Urothelium cell line (cell line): Measurements from ENCODE around the gene ATG2A.

ENCODE experiments used
- DNase-seq: peaks from one replicate; pipeline ENCODE4 v3.0.0; 2011; ENCODE audit warnings: low spot score, mixed read lengths
- FAIRE-seq: peaks from 2 replicates; lab custom pipeline; 2011; peaks lifted over from hg19 to GRCh38; lab: Jason Lieb, UNC

The ATG2A gene

GRCh38 chr11:64916775-64917662 is at the start of gene ATG2A:
TSS of gene ATG2A (minus strand) at chr11:64917209. CDS start at chr11:64917135, 74 bp downstream.
- peak; percentile 88 for FAIRE-seq

DNA sequence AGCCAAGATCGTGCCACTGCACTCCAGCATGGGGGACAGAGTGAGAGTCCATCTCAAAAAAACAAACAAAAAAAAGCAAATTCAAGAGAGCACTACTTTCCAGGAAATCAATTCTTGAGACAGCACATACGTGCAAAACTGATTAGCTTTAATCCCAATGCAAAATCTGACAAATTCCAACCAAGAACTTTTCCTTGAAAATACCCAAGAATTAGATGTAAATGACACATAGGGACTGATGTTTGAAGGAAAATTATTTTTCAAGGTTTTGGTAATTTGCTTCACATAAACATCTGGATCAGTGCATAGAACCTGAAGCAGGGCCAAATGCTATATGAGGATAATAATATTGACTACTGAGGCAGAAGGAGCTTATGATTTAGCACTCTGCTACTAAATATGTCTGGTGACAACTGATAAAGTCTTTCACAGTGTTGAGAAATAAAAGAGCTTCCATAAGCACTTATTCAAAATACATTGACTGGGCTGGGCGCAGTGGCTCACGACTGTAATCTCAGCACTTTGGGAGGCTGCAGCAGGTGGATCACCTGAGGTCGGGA is 46.1 kb upstream of the ATG2A start:
- FAIRE-seq (no peak), DNase-seq (no peak)

More at GRCh38 chr11:64916775-64917662, at the start of gene ATG2A:
- DNase-seq = peak; percentile 98

DNA sequence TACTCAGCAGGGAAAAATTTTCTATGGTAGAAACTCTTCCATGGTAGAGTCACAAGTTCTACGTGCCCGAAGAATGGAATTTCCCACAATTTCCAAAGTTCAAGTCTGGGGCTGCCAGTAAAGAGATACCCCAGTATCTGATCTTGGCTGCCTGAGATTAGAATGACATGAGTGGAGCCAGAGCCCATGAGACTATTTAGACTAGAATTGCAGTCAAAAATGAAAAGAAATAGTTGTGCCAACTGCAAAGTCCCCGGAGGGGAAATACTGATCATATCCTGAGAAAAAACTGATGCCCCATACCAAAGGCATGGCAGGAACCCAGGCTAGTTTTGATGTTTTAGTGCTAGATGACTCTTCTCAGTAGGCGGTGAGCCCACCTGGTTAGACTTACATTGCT is 43.7 kb upstream of the ATG2A start:
- no peak for DNase-seq
- no peak for FAIRE-seq

DNA sequence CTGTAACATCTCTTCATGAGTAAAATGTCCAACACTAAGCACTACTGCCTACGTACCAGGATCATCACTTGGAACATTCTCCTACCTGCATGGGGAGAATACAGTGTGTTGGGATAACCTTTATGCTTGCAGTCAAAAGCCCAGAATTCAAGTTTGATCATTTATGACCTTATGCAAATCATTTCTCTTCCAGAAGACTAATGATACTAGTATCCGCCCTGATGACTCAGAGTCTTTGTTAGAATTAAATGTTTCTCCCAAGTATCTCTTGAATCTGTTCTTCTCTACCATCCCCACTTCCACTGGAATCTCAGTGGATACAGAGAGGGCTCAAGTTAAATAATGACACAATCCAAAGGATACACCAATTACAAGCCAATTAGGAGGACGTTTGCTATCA is 42.5 kb upstream of the ATG2A start:
- DNase-seq = no peak

DNA sequence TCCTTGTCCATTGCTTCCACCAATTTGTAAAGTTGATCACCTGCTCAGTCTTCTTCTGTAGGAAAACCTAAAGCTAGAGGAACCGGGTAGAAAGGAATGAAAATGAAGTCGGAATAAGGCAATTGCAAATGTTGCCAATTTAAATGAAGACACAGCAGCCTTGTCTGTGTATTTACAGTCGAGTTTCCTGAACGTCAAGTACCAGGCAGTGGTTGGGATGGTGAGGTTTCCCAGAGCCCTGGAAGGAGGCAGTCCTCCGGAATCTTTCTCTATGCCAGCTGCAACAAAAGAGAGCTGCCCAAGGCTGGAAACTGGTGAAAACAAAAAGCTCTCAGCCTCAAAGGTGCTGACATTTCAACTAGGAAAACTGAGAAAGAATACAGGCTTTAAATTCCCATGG is 37.2 kb upstream of the ATG2A start:
- DNase-seq (no peak), FAIRE-seq (no peak)

More for the DNA sequence above, 42.5 kb upstream of the ATG2A start:
- FAIRE-seq = no peak

- DNase-seq (no peak), FAIRE-seq (no peak)
Measured at GRCh38 chr11:64951529-64951928, 34.5 kb upstream of the ATG2A start.

GRCh38 chr11:64947208-64947814 is 30.3 kb upstream of the ATG2A start:
- FAIRE-seq (no peak), DNase-seq (no peak)

DNA sequence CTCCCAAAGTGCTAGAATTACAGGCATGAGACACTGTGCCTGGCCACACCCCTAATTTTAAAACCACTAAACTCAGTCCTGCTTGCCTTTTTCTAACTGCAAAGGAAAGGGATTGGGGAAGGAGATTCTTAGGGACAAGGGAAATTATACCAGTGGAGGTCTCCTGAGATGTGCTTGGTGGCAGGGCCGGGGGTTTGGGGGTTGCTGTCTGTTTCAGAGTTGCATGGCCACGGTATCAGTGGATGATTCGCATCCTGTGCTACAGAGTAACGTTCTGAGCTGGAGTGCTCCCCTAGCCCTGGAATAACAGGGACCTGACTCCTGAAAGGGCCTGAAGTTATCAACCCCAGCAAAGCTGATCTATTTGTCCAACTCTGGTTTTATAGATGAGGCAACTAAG is 19.5 kb upstream of the ATG2A start:
- DNase-seq = no peak
- FAIRE-seq = no peak

DNA sequence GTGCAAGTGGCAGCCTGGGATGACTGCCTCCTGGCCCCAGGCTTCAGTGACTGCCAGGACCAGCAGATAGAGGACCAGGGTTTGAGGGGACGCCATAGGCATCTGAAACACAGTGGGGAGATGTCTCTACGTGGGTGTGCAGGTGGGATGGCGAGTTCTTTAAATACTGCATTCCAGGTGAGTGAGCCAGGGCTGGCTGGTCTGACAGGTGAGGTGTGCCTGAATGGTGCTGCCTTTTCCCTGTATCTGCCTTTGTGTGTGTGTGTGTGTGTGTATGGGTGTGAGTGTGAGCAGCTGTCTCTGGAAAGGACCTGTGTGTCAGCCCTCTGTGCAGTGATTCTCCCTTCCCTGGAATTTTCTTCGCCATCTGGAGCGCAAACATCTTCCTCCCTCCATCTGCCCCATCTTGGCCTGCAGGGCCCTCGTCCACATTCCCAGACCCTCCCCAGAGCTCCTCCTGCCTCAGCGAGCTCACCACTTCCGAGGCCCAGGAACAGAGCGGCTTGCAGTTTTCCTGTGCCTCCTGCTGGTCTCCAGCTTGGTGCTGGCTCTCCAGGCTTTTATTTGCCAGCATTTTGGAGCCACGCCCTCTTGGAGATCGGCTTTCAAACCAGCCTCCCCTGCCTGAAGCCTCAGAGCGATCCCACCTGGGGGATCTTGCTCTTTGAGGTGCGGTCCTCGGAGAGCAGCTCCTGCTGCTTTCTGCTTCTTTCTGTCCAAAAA is 18.5 kb upstream of the ATG2A start, which contains the start of gene GPHA2:
GPHA2 (minus strand) TSS at position 535 of the 723 bp plus-strand sequence; CDS start at position 102, 433 bp downstream.
- FAIRE-seq = no peak
- no peak for DNase-seq

GRCh38 chr11:64934682-64935358 is 17.8 kb upstream of the ATG2A start:
- FAIRE-seq (no peak), DNase-seq (no peak)

GRCh38 chr11:64933935-64934681 is 17.1 kb upstream of the ATG2A start:
- DNase-seq = no peak
- no peak for FAIRE-seq

DNA sequence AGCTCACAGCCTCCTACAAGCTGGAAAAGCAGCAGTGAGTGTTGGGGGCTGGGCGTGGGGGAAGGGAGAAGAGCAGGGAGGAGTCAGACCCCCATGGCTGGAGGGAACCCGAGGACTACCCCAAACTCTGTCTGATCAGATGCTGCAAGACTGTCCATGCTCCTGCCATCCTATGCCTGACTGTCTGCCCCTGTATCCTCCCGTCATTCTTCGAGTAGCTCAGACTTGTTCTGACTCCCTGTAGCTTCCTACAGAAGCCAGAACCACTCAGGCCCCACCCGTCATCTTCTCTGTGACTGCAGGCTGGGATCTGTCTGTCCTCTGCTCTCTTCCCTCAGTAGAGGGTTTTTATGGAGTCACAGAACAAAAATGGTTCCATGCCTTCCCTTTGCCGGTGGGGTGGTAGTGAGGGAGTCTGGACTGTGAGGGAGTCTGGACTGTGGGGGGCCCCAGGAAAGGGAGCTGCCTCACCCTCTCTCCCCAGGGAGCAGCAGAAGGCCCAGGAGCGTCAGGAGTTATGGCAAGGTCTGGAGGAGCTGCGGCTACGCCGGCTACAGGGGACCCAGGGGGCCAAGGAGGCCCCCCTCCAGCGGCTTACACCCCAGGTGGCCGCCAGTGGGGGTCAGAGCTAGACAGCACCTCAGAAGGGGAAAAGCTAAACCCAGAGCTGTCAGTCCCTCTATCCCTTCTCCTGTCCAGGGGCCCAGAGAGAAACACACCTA is 16.4 kb upstream of the ATG2A start:
- no peak for DNase-seq
- no peak for FAIRE-seq

DNA sequence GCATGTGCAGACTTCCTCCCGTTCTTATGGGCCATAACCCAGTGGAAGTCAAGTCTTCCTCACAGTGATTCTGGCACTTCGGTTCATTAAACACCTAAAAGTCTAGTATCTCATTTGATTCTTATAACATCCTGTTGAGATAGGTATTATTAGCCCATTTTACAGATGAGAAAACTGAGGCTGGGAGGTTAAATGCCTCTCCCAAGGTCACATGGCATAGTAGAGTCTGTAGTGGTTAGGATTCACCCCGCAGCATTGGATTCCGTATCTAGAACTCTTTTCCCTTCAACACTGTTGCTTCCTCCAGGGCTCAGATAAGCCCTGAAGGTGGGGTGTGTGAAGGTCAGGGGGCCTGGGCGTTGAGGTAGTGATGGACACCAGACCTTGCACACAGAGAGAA is 15.3 kb upstream of the ATG2A start:
- FAIRE-seq (no peak), DNase-seq (no peak)

GRCh38 chr11:64931290-64931689 is 14.3 kb upstream of the ATG2A start:
- no peak for DNase-seq
- FAIRE-seq = no peak

- DNase-seq (no peak), FAIRE-seq (no peak)
Measured at GRCh38 chr11:64930340-64930739, 13.3 kb upstream of the ATG2A start.

DNA sequence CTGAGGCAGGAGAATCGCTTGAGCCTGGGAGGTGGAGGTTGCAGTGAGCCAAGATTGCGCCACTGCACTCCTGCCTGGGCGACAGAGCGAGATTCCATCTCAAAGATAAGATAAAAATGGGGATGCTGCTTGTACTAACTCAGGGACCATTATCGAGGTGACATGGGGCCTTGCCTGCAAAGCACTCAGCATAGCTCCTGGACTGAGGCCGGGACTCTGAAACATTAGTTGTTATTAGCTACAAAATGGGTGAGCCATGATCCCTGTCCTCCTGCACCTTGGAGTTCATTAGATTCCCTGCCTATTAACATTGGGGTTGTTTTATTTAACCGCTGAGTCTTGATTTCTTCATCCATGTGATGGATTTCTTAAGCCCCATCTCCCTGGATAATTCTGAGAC is 12.6 kb upstream of the ATG2A start:
- DNase-seq (no peak), FAIRE-seq (no peak)

DNA sequence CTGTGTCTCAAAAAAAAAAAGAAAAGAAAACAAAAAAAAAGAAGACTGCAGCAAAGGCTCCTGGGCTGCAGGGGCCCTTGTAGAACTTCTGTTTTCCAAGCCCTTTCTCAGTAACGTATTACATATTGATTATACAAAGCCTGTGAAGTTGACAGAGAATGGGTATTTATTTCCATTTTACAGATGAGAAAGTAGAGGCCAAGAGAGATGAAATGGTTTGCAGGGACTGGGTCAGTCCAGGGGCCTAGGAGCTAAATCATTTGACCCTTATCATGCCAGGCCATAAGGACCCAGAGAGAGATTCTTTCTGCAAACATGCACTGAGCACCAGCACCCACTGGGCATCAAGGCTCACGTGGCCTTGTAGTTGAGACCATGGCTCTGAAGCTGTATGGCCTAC is 11.9 kb upstream of the ATG2A start:
- DNase-seq (no peak), FAIRE-seq (no peak)

DNA sequence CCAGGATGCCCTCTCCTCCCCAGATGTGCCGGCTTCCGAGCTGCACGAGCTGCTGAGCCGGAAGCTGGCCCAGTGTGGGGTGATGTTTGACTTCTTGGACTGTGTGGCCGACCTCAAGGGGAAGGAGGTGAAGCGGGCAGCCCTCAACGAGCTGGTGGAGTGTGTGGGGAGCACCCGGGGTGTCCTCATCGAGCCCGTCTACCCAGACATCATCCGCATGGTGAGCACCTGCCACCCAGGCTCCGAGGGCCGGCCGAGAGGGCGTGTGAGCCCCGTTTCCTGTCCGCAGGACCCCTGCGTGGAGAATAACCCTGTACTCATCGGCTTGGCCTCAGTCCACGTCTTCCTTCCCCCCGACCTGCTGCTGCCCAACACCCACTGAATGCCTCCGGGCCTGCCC is 9.7 kb upstream of the ATG2A start:
- no peak for FAIRE-seq
- no peak for DNase-seq
